Measurements from ENCODE around the gene SYTL4.

GRCh38 chrX:100696699-100697351 lies 35.1 kb downstream of the SYTL4 start:
- TF ChIP-seq CTCF (conservative IDR thresholded peaks at IDR 0.05; ENCODE audit: low read length) (no peak), EZH2phosphoT487 (IDR thresholded peaks at IDR 0.05; ENCODE audit: borderline replicate concordance, low read depth, low read length) (no peak)

Measured in OCI-LY7 (cell line).